SKM-1 treated with dmso at 0.1 percent for 144 hours (cell line): Measurements from ENCODE around the gene JAG2.

Experiments
- DNase-seq: peaks from one replicate; lab custom pipeline; 2025; ENCODE audit not compliant: unreplicated experiment; lab: John Stamatoyannopoulos, UW

The JAG2 gene

DNA sequence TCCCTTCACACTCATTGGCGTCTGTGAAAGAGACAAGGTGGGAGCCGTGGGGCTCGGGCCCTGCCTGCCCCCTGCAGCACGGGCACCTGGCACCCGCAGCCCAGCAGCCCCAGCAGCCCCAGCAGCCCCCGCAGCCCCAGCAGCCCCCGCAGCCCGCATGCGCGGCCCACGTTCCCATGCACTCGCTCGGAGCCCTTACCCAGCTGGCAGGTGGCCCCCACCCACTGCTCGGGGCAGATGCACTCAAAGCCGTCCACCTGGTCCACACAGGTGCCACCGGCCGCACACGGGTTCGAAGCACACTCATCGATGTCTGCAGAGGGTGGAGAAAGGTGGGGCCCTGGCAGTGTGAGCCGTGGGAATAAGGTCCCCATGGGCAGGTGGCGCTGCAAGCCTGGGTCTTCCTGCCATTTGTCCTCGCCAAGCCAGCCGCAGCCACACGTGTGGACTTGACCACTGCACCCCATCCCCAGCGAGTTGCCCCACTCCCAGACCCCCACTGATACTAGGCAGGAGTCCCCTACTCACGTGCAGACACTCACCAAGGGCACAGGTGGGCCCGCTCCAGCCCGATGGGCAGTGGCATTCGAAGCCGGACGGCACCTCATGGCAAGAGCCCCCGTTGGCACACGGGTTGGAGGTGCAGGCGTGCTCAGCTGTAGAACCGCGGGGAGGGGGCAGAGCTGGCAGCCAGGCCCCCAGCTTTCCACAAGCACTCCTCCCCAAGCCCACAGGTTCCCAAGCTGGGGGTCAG lies 17.3 kb downstream of the JAG2 start:
- no peak for DNase-seq

DNA sequence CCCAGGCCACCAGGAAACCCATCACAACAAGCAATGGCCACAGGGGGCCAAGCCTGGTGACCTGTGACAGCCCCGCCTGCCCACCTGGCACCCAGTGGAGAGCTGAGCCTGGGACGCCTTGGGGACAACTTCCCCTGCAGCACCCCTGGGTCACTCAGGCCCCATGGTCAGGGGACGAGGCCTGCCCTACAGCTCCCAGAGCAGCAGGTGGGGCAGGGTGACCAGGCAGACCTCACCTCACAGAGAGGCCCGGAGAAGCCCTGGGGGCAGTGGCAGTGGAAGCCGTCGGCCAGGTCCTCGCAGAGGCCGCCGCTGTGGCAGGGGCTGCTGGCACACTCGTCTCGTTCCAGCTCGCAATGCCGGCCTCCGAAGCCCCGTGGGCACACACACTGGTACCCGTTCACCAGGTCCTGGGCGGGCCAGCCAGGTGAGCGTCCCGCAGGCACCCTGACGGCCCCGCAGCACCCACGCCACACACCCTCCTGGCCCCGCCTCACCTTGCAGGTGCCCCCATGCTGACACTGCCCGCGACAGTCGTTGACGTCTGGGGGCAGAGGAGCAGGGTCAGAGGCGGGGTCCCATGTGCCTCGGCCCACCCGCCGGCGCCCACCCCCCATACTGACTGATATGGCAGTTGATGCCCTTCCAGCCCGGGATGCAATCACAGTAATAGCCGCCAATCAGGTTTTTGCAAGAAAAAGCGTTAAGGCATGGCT lies 18.1 kb downstream of the JAG2 start:
- no peak for DNase-seq

DNA sequence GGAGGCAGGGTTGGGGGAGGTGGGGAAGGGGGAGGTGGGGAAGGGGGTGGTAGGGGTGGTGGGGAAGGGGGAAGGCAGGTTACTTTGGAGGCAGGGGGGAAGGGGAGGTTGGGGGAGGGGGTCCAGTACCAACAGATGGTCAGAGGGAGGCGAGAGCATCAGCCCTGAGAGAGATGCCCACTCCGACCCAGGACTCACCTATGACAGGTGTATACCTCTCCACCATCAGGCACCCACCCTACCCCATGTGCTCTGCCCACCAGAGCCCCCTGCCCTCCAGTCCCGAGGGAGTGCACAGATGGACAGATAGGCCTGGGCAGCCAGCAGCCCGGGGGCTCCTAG lies 18.6 kb downstream of the JAG2 start:
- no peak for DNase-seq

DNA sequence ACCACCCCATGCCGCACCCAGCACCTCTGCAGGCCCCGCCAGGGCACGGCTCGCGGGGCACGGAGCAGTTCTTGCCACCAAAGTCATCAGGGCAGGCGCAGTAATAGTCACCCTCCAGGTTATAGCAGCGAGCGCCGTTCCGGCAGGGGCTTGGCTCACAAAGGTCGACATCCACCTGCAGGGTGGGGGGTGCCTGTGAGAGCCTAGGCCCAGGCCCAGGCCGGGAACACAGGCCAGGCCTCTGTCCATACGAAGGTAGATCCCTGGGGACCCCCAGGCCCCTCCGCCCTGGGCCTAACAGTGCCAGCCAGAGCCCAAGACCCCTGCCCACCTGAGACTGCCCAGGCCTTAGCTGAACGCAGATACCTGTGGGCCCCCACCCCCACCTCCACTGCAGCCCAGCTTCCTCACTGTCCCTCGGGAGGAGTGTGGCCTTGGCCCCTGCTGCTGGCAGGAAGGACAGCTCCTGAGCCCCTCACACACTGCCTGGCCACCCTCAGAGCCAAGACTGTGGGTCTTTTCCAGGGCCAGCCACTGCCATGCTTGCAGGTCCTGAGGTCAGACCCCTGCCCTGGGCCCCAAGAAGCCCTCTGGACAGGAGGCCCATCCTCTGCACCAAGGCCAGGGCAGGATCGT lies 19.3 kb downstream of the JAG2 start:
- DNase-seq: no peak

DNA sequence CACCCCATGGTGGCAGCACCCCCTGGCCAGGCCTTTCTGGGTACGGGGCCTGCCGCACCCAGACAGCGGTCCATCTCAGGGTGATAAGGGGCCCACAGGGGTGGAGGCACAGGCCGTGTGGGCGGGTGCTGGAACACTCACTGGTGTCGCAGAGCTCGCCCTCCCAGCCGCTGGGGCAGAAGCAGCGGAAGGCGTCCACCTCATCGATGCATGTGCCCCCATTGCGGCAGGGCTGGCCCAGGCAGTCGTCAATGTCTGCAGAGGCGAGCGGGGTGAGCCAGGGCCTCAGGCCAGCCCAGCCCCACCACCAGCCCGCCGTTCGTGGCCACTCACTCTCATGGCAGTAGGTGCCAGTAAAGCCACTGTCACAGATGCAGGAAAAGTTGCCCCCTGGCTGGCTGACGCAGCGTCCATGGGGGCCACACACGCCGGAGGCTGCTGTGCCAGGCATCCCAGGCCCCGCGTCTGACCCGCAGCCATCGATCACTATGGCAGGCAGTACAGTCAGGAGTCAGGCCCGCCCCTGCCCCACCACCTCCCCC lies 19.9 kb downstream of the JAG2 start:
- no peak for DNase-seq

DNA sequence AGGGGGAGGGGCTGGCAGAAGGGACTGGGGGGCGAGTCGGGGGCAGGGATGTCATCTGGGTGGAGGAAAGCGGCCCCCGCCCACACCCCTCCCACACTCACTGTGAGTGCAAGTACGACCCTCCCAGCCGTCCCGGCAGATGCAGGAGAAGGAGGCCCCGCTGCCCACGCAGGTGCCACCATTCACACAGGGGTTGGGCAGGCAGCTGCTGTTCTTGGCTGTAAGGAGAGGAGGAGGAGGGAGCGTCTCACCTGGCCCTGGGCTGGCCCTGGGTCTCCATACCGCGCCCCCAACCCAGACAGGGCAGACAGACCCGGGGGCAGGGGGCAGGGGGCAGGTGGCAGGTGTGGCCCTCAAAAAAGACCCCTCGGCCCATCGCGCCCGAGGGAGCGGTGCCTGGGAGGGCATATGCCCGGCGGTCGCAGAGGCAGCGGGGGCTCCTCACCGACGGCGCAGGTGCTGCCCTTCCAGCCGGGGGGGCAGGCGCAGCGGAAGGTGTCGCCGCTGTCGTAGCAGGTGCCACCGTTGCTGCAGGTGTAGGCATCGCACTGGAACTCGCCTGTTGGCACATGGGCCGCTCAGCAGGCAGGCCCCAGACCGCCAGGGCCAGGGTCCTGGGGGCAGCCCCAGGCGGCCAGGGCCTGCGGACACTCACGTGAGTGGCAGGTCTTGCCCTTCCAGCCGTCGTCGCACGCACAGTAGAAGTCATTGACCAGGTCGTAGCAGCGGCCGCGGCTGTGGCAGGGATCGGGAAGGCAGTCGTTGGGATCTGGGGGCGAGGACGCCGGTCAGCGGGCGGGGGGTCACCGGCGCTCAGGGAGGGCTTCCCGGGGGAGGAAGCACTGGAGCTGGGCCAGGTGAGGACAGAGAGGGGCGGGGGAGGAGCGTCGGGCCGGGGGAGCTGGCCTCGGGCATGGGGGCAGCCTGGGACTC lies 20.6 kb downstream of the JAG2 start:
- no peak for DNase-seq

DNA sequence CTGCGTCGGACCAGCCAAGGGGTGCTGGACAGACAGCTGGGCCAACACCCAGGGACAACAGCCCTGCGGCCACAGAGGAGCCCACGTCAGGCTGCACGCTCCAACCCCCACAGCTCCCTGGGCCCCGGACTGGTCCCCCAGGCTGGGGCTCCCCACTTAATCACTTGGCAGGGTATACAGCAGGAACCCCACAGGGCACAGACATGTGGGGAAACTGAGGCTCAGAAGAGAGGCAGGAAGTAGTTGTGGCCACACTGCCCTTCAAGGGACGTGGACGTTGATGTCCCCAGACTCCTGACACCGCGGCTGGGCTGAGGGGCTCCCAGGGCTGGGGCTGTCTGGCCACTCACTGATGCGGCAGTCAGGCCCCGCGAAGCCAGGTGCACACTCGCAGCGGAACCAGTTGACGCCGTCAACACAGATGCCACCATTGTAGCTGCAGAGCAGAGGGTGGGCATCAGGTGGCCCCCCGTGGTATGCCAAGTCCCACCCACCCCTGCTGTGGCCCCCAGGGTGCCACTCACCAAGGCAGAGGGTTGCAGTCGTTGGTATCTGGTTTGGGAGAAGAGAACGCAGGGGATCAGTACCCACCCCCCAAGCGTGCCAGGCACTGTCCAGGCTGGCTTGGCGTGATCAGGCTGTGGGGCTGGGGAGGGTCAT lies 21.5 kb downstream of the JAG2 start:
- no peak for DNase-seq

DNA sequence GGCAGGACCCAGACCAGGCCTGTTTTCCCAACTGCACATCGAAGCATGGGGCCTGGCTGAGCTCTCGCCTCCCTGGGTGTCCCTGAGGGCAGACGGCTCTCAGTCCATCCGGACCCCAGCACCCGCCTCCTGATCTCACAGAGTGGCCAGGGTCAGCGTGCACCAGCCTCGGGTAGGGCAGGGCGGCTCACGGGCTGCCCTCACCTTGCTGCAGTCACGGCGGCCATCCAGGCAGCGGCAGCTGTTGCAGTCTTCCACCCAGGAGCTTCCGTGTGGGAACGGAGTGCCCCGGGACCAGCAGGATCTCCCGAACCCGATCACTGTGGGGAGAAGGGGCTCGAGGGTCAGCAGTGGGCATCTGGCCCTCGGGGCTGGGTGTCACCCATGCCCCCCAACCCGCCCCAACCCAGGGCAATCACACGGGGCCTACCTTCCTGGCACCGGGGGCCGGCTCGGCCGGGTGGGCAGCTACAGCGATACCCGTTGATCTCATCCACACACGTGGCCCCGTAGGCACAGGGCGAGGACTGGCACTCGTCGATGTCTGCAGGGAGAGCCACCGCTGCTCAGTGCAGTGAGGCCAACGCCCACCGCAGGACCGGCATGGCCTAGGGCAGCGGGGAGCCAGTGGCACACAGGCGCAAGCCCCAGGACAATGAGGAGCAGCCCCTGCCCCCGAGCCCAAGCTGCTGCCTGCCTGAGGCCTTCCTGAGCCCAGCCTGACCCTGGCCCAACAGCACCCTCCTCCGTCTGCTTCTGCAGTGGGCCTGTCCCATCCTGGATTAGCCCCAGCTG lies 22.2 kb downstream of the JAG2 start:
- no peak for DNase-seq

DNA sequence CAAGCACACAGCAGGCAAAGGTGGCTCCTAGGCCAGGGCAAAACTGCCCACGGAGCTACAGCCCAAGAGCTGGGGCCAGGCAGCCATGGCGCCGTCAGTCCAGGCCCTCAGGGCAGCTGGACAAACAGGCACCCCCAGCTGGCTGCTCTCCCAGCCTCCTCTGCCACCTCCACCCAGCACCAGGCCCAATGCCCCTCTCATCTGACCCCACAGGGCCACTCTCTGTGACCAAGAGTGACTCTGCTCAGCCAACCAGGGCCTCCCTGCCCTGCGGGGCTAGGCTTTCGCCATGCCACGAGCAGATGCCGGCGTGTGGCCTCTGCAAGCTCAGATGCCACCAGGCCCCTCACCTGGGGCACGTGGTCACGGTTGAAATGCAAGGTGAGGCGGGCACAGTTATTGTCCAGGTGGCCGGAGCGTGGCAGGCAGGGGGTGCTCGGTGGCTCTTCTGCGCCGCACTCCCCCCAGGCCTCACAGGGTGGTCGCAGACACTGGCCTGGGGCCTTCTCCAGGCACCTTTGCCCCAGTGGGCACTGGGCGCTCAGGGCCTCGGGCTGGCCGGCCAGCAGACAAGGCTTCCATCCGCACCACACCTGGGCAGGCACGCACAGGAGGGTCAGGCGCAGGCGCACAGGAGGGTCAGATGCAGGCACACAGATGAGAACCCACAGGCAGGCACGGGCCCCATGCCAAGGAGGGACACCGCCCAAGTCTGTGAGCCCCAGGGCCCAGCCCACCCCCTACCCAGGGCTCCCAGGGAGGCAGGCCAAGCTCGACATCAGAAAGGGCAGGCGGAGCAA lies 23.0 kb downstream of the JAG2 start:
- DNase-seq: no peak

DNA sequence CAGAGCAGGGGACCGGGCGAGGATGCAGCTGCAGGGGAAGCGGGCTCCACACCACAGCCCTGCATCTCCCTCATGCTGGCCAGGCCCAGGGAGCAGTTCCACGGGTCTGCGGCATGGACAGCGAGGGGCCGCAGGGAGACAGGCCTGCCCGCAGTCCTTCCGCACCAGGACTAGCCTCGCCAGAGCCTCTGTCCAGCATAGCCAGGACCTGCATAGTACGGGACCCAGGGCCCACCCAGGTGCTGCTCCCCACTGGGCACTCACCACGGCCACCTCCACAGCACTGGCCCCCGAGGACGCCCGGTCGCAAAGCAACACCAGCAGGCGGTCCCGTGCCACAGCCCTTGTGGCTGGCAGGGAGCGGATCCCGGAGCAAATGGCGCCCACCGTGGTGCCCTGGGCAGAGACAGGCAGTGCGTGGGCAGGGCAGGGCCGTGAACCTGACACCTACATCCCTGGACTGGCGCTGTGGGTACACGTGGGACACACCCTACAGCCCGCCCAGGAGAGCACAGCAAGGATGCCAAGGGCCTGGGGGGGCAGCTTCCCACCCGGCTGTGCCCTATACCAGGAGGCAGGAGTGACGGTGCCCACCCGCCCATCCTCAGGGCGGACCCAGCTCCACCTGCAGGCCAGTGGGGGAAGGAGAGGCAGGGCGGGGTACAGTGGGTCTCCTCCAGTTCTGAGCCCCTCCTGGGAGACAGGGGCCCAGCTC lies 23.8 kb downstream of the JAG2 start:
- no peak for DNase-seq

DNA sequence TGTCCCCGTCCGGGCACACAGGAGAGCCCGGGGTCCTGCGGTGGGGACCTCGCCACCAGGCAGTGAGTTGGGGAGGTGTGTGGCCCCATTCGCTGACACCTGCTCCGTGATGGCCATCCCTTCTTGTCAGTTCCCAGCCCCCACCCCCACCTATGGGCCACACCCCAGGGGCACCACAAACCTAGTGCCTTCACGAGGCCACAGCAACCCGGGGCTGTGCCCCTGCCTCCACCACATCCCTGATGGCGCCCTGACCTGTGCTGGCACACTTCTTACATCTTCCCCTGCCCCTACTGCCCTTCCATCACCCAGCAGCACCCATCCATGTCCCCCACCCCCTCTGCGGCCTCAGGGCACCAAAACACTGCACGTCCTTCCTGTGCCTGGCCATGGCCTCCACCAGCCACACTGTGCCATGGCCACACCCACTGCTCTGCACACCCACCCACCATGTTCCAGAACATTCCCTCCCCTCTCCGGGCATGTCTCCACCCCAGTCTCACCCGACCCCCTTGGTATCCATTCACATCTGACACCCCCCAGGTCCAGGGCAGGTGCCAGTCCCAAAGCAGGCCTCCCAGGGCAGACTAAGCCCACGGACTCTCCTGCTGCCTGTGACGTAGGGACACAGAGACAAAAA lies 24.4 kb downstream of the JAG2 start:
- no peak for DNase-seq

DNA sequence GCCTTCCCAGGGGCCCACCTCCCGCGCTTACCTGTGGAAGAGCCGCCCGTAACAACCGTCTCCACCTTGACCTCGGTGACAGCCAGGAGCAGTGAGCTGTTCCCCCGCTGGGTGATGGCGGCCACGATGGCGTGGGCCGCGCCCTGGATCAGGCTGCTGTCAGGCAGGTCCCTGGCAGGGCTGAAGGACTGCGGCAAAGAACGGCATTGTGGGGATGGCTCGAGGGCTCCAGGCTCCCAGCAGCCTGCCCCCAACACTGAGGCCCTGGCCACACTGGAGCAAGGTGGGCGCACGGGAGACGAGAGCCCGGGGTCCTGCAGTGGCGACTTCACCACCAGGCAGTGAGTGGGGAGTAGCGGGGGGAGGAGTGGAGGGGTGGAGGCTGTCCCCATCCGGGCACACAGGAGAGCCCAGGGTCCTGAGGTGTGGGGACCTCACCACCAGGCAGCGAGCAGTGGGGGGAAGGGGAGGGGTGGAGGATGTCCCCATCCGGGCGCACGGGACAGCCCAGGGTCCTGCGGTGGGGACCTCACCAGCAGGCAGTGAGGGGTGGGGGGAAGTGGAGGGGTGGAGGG lies 25.0 kb downstream of the JAG2 start:
- DNase-seq: no peak

DNA sequence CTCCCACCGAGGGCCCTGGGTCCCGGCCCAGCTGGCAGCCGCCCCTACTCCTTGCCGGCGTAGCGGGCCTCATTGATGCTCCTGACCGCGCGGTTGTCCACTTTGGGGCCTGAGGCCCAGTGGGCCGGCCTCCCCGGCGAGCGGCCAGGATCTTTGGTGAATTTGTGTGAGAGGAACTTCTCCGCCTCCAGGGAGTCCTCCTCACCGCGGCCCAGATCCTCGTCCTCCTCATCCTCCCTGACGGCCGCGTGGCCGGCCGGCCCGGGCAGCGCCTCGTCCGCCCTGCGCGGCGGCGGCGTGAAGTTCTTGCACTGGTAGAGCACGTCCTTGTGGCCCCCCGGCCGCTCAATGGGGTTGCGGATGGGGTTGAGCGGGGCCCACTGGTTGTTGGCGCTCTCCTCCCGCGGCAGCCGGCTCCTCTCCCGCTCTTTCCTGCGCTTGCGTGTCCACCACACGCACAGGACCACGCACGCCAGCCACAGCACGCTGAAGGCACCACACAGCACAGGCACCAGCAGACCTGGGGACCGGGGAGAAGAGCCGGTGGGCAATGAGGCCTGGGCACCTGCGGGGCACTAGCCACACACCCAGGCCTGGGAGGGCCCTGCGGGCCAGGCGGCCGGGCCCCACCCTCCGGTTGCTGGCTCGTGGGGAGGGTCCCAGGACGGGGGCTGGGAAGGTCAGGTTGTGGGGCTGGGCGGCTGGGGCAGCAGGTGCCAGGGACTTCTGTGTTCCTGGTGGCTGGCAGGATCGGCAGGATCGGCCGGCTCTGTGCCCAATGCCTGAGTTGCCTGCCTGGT lies 25.7 kb downstream of the JAG2 start:
- DNase-seq: no peak

DNA sequence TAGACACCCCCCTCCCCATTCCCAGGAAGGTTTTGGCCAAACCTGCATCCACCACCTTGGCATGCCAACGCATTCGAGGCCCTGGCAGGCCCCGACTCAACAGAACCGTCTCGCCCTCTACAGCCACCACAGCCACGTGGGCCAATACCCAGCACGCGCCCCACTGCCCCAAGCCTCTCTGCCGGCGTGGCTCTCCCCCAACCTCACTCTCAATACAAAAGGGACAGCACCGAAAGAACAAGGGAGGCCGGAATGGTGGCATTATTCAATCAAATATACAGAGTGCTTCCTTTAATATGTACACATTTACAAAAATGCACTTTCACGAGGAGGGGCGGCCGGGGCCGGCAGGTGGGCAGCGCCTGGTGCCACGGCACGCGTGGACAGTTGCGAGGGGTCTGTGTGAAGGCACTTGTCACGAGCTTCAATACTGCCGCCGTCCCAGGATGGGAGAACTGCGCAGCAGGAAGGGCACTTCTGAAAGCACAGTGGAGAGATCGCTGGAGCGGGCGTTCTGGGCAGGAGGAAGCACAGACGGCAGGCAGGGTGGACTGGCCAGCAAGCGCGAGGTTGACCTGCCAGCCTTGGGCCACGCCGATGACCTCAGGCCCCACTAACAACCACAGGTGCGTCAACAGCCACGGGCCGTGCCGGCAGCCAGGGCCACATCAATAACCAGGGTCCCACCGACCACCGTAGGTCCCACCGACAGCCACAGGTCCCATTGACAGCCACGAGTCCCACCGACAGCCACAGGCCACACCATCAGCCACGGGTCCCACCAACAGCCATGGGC lies 26.9 kb downstream of the JAG2 start:
- no peak for DNase-seq

DNA sequence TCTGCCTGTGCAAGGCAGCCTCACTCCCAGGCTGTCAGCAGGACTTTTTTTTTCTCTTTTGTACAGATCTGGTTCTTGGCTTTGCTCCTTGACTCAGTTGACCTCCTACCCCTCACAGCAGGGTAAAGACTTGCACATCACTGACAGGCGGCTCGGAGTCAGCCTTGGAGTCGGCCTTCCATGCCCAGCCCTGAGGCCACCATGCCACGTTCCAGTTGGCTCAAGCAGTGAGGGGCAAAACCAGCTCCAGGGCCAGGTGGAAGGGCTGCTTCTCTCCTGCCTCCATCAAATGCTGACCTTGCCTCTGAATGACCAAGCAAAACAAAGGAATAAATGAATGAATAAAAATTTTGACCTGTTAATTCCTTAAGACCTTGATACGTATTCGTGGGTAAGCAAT lies 27.6 kb downstream of the JAG2 start:
- no peak for DNase-seq

DNA sequence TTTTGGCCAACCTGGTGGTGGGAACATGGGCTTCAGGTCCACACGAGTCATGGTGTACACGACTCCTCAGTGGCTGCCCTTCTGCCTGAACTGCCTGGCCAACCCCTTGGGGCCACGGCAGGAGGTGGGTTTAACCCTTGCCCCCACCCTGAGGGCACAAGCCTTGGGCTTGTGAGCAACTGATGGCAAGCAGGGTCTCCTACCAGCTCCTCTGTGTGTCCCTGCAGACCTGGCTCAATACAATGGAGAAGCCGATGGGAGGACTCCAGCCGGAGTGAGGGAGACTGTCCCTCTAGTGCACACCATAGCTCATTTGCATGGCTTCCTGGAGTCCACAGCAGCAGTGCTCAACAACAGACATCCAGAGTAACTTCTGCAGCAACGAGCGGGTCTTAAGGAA lies 28.0 kb downstream of the JAG2 start:
- DNase-seq: no peak
